Activated naive CD8-positive, alpha-beta T cell treated with anti-CD3 and anti-CD28 coated beads, Interleukin-2, amount 50 U/mL, for 16 hours (primary cell): ENCODE results near the gene NOL4.
"Not testable (repeated sequence)": the region's sequence is repeated elsewhere in the genome, so short reads cannot be mapped to it uniquely, and the experiment has no call there.

Experiments
- DNase-seq: peaks from one replicate; pipeline ENCODE4 v3.0.0-alpha.2; 2020; ENCODE audit warnings: low read depth, low spot score

Gene NOL4

GRCh38 chr18:34224423-34225217 is at the start of gene NOL4:
TSS of gene NOL4 (minus strand) at chr18:34224913. CDS start at chr18:34223253, 1,660 bp downstream.
- DNase-seq: no peak

GRCh38 chr18:34266029-34266428 is 41.3 kb upstream of the NOL4 start:
- DNase-seq: not testable (repeated sequence)

GRCh38 chr18:34261865-34262780 is 37.4 kb upstream of the NOL4 start:
- DNase-seq: no peak

- no peak for DNase-seq
Observed at GRCh38 chr18:34258176-34258575, 33.5 kb upstream of the NOL4 start.

GRCh38 chr18:34251919-34252318 is 27.2 kb upstream of the NOL4 start:
- no peak for DNase-seq

- no peak for DNase-seq
Observed at GRCh38 chr18:34248727-34249126, 24.0 kb upstream of the NOL4 start.

GRCh38 chr18:34242739-34243138 is 18.0 kb upstream of the NOL4 start:
- DNase-seq: no peak

GRCh38 chr18:34233781-34234388 is 9.2 kb upstream of the NOL4 start:
- DNase-seq: not testable (repeated sequence)

- DNase-seq: no peak
Observed at GRCh38 chr18:34225218-34225553, 473 bp upstream of the NOL4 start.

- DNase-seq: no peak
Observed at GRCh38 chr18:34223893-34224422, 755 bp downstream of the NOL4 start.

- no peak for DNase-seq
Observed at GRCh38 chr18:34223164-34223892, 1.4 kb downstream of the NOL4 start.

GRCh38 chr18:34222307-34223163 is 2.2 kb downstream of the NOL4 start:
- DNase-seq: no peak

GRCh38 chr18:34221971-34222306 is 2.8 kb downstream of the NOL4 start:
- no peak for DNase-seq

GRCh38 chr18:34220081-34220815 is 4.5 kb downstream of the NOL4 start:
- DNase-seq: no peak

GRCh38 chr18:34219651-34220050 is 5.1 kb downstream of the NOL4 start:
- no peak for DNase-seq

GRCh38 chr18:34212511-34212910 is 12.2 kb downstream of the NOL4 start:
- no peak for DNase-seq

- no peak for DNase-seq
Observed at GRCh38 chr18:34207344-34207851, 17.3 kb downstream of the NOL4 start.

- DNase-seq: no peak
Observed at GRCh38 chr18:34203866-34204265, 20.8 kb downstream of the NOL4 start.

- no peak for DNase-seq
Observed at GRCh38 chr18:34196256-34196655, 28.5 kb downstream of the NOL4 start.

- DNase-seq: no peak
Observed at GRCh38 chr18:34194239-34194638, 30.5 kb downstream of the NOL4 start.
